Neural progenitor cell (in vitro differentiated cells): ENCODE results near the gene RAI1.

Source experiments
- CTCF ChIP-seq: fragments of 200-600 bp; sonication (generic); IDR thresholded peaks from 2 replicates; pipeline ENCODE4 v1.5.1; 2017; ENCODE audit warnings: antibody characterized with exemption, mild to moderate bottlenecking
- EZH2 ChIP-seq: fragments of 200-600 bp; sonication (generic); IDR thresholded peaks from 2 replicates; pipeline ENCODE4 v1.6.1; 2017; ENCODE audit warnings: antibody characterized with exemption, mild to moderate bottlenecking, moderate library complexity
- EZH2phosphoT487 ChIP-seq: fragments of 200-600 bp; sonication (generic); IDR thresholded peaks from 2 replicates; pipeline ENCODE4 v1.6.1; 2017; ENCODE audit warnings: antibody characterized with exemption

DNA sequence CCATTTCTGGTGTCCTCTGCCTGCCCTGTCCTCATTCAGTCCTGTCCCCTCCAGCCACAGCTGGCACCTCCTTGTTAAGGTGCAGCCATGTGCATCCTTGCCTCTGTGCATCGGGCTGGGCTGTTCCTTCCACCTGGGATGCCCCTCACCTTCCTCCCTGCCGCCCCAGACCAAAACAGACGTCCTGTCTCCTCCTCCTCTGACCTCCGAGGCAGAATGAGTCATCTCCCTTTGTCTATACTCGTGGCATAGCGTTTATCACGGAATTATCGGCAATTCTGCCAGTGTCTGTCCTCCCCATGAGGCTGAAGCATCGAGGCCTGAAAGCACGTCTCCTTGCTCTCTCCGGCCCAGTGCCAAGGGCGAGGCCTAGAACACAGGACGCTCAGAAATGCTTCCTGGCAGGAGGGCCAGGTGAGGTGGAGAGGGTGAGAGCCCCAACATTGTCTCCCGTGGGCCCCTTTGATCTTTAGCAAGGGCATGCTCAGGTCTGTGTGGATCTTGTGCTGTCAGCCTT is 4.6 kb downstream of the RAI1 start:
- no peak for TF ChIP-seq CTCF
- no peak for TF ChIP-seq EZH2
- TF ChIP-seq EZH2phosphoT487: no peak
